Measurements from ENCODE around the gene DNAJC24.

DNA sequence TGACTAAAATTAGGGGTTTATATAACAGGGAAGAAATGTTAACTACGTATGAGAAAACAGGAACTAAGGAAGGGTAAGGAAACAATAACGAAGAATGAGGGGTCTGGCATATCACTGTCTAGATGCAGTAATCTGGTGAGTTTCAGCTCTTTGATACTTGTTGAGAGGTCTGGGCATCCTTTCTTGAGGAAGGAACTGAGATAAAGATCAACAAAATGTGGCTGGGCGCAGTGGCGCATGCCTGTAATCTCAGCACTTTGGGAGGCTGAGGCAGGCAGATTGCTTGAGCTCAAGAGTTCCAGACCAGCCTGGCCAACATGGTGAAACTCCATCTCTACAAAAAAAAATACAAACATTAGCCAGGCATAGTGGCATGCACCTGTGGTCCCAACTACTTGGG is 2.9 kb upstream of the DNAJC24 start:
- TF ChIP-seq POLR2AphosphoS5 (IDR thresholded peaks at IDR 0.05), result no peak
- TF ChIP-seq, protein P1, sequence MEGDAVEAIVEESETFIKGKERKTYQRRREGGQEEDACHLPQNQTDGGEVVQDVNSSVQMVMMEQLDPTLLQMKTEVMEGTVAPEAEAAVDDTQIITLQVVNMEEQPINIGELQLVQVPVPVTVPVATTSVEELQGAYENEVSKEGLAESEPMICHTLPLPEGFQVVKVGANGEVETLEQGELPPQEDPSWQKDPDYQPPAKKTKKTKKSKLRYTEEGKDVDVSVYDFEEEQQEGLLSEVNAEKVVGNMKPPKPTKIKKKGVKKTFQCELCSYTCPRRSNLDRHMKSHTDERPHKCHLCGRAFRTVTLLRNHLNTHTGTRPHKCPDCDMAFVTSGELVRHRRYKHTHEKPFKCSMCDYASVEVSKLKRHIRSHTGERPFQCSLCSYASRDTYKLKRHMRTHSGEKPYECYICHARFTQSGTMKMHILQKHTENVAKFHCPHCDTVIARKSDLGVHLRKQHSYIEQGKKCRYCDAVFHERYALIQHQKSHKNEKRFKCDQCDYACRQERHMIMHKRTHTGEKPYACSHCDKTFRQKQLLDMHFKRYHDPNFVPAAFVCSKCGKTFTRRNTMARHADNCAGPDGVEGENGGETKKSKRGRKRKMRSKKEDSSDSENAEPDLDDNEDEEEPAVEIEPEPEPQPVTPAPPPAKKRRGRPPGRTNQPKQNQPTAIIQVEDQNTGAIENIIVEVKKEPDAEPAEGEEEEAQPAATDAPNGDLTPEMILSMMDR (IDR thresholded peaks at IDR 0.05), result no peak
